SK-N-MC (cell line): ENCODE measurements around the gene PRR23E.

ENCODE experiments used
- EZH2 ChIP-seq: fragments of 200-600 bp; sonication (generic); IDR thresholded peaks from one replicate; pipeline ENCODE4 v1.6.1; 2017; ENCODE audit warnings: antibody characterized with exemption
- FOXP2 ChIP-seq: optimal IDR thresholded peaks from 2 replicates; pipeline ENCODE3; 2011; ENCODE audit warnings: mild to moderate bottlenecking, moderate library complexity; ENCODE audit not compliant: insufficient read depth; ENCODE audit errors: extremely low read length, control extremely low read depth
- POLR2AphosphoS5 ChIP-seq: IDR thresholded peaks from 2 replicates; pipeline ENCODE4 v1.6.1; 2012; ENCODE audit warnings: mild to moderate bottlenecking, low read depth, low read length, borderline replicate concordance

DNA sequence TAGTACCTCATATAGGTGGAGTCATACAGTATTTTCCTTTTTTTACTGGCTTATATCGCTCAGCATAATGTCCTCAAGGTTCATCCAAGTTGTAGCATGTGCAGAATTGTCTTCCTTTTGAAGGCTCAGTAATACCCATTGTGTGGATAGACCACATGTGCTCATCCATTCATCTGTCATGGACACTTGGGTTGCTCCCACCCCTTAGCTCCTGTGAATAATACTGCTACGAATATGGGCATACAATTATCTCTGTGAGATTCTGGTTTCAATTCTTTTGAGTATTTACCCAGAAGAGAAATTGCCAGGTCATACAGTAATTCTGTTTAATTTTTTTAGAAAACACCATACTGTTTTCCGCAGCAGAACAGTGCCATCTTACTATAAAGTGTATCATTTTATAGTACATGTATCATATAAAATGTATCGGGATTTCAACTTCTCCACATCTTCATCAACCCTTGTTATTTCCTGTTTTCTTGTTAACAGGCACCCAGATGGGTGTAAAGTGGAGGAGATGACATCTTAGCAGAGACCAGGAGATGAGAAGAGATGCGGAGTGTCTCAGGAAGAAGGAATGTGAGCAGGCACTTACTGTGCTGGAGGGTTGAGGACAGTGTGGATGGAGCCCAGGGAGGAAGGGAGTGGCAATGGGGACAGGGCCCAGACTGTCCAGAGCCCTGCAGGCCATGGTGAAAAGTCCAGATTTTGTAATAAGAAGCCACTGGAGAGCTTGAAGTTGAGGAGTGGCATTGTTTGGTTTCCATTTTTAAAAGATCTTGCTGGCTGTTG is 27.0 kb upstream of the PRR23E start:
- TF ChIP-seq POLR2AphosphoS5 (no peak), EZH2 (no peak), FOXP2 (no peak)
